Hypothalamus (tissue), 51 donors: ENCODE measurements around the gene PLCB4.

Experiments
- DNase-seq, 51 donors: peaks; one replicate each; lab custom pipeline; 2025; lab: John Stamatoyannopoulos, UW

The PLCB4 gene

DNA sequence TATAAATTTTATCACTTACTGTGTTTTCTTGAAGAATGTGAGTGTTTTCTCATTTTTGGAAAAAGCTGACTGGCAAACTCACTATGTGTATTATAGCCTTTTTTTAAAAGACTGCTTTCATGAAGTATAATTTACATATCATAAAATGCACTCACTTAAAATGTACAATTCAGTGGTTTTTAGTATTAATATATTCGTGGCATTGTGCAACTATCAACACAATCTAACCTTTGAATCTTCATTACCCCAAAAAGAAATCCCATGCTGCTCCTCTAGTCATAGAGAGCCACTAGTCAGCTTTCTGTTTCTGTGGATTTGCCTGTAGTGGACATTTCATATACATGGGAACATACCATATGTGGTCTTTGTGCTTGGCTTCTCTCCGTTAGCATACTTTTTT, 143.8 kb downstream of the PLCB4 start:
- DNase-seq: no peak

GRCh38 chr20:9214685-9215084, 145.8 kb downstream of the PLCB4 start:
- no peak for DNase-seq

- no peak for DNase-seq
These were observed 146.7 kb downstream of the PLCB4 start for GRCh38 chr20:9215539-9215938.

GRCh38 chr20:9218531-9218961, 149.7 kb downstream of the PLCB4 start:
- peak in 1 of 51 donors; percentile 20 for DNase-seq

GRCh38 chr20:9220874-9221547, 152.1 kb downstream of the PLCB4 start:
- peak in 1 of 51 donors; percentile 7 for DNase-seq

DNA sequence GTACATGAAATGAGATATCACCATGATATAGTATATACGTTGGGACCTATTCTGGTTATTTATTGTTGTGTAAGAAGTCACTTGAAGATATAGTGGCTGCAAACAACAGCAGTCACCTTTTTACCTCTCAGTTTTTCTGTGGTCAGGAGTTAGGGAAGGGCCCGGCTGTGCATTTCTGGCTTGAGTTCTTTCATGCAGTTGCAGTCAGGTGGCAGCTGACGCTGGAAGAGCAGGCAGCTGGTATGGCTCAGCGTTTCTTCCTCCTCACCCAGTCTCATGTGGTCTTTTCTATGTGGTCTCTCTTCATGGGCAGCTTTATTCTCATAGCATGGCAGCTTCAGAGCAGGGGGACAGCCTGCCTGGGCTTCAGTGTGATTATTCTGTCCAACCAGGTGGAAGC, 154.4 kb downstream of the PLCB4 start:
- DNase-seq: no peak

GRCh38 chr20:9225879-9226278, 157.0 kb downstream of the PLCB4 start:
- DNase-seq: no peak

DNA sequence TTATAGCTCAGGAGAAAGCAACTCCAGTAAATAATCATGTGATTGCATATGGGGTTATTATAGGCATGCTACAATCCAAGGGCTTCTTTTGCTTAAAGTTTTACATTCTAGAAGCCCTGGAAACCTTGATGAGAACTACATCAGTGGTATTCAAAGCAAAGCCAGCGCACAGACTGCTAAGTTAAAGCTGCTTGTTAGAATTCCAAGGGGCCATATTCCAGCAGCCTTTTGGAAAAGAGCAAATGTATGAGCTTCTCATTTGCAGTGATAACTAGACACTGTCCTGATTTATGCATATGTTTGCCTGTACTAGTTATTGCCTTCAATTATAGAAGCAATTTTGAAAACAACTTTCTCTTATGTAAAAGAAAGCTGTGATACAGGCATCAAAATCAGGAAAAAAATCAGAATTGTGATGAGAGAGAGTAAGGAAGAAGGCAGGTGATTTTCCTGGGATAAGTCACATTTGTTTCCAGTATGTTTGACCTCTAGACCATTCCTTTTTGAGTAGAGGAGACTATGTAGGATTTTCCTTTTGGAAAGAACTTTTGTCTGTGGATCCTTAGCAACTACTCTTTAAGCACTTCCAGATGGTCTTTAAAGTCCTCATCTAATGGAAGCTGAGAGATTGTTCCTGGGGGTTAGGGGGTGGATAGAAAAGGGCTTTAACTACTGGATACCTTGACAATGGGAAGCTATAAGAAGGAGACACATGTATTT, 159.2 kb downstream of the PLCB4 start:
- no peak for DNase-seq

DNA sequence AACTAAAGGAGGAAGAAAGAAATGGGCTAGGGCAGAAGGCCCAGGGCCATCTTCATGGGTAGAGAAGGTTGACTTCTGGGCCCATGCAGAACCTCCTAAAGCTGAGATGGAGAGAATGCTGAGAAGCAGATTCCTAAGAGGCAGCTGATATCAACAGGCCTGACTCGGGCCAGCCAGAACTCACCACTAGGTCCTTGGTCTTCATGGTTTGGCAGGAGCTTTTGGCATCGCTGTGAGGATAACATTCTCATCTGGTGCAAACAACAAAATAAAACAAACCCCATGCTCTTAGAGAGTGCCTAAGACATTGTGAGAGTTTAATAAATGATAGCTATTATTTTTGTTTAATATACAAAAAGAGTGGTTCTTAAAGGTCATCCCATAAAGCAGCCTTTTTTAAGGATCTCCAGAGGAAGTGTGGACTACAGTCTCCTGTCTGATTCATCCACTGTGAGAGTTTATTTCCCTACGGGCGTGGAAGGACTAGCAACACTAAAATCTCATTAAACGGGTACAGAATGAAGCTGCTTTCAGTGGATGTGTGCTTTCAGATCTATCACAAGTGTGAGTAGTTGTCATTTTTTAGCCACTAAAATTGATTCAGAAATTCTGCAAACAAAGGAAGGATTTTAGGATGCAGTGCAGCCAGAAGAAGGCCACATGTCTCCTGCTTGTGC, 160.0 kb downstream of the PLCB4 start:
- DNase-seq: no peak

GRCh38 chr20:9230406-9230805, 161.5 kb downstream of the PLCB4 start:
- no peak for DNase-seq

GRCh38 chr20:9233804-9234203, 164.9 kb downstream of the PLCB4 start:
- DNase-seq: no peak

DNA sequence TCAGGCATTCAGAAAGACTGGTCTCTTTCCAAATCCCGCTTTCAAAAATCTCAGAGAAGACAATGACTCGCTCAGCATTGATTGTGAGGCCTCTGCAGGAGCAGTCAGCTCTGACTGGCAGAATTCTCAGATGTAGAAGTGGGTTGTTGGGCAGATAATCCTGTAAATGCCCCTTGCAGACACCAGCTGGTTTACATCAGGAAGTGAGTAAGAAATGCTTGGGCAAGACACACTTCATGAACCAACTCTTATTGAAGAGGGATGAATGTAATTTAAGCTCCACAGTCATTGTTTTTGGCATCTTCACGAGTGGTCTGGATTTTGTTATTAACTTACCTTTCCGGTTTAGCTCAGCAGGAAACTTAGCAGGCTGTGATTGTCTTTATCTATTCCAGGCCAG, 166.6 kb downstream of the PLCB4 start:
- DNase-seq: no peak

GRCh38 chr20:9236458-9236857, 167.6 kb downstream of the PLCB4 start:
- DNase-seq: no peak

DNA sequence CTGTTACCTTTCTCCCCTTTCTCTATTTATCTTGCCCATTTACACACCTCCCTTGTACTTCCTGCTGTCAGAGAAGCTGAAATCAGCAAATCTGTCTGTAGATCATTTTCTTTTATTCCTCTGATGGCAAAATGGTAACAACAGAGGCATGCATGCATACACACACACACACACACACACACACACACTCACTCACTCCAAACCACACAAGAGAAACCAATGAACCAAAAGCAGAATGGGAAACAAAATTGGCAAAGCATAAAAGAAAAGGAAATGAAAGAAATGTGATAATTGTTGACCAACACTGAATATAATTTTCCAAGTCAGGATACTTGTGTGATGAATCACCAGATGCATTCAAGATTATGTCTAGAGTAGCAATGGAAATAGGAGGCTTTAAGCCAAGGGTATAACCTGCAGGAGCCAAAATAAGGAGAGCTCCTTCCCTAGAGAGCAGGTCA, 172.4 kb downstream of the PLCB4 start:
- no peak for DNase-seq

- DNase-seq: no peak
These were observed 173.0 kb downstream of the PLCB4 start for GRCh38 chr20:9241721-9242427.

GRCh38 chr20:9243986-9244385, 175.1 kb downstream of the PLCB4 start:
- no peak for DNase-seq

GRCh38 chr20:9244811-9245210, 175.9 kb downstream of the PLCB4 start:
- DNase-seq: no peak

GRCh38 chr20:9246731-9247130, 177.8 kb downstream of the PLCB4 start:
- no peak for DNase-seq

GRCh38 chr20:9250511-9250910, 181.6 kb downstream of the PLCB4 start:
- DNase-seq: no peak

DNA sequence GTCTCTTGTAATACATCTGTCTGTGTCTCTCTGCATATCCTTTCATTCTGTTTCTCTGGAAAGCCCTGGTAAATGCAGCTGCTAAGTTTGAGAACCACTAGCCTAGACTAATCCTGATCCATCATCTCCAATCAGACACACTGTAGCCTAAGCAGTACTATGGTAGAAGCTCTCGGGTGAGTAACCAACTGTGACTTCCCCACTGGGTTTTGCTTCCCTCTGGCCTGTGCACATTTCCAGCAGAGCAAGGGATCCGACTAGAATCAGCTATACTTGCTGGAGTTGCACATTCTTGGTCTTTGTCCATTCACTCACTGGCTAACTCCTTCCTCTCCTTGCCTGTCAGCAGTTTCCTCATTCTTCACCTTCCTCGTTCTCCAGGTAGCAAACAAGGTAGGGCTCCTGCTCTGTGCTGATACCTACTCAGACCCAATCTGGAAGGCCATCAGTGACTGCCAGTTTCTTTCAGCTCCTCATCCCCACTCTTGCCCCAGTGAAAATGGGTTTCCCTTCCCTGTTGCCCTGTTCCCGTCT, 184.2 kb downstream of the PLCB4 start:
- DNase-seq: no peak

GRCh38 chr20:9255171-9255570, 186.3 kb downstream of the PLCB4 start:
- no peak for DNase-seq
